GM12878 (cell line): Measurements from ENCODE around the gene SPINK4. TPM values are rescaled to one million over a fixed set of nuclear protein-coding genes. Genes with fewer than 3 reads are reported as not detected.
A peak's percentile ranks its signal among the peaks of the same experiment; 100 is the strongest.

Experiments used
- ASH2L ChIP-seq: fragments of 300-600, 200-600 bp; sonication (generic); IDR thresholded peaks from 2 replicates; pipeline ENCODE4 v1.6.1; 2017; ENCODE audit warnings: low read depth, mild to moderate bottlenecking, borderline replicate concordance
- BCL11A ChIP-seq: IDR thresholded peaks from 2 replicates; pipeline ENCODE4 v1.6.1; 2011; ENCODE audit warnings: low read depth, low read length
- BHLHE40 ChIP-seq, 2 experiments: fragments of 450-650 bp in 1 of 2; IDR thresholded peaks; 2 replicates each; pipeline ENCODE4 v1.6.1; 2011 to 2017; ENCODE audit warnings: low read depth in 2 of 2, borderline replicate concordance in 1 of 2, improper control_type of control experiment in 1 of 2, low read length in 1 of 2, mild to moderate bottlenecking in 1 of 2
- EGR1 ChIP-seq, 2 experiments: IDR thresholded peaks; 1 replicate in 1 of 2; 2 replicates in 1 of 2; pipeline ENCODE4 v1.6.1; 2011 to 2012; ENCODE audit warnings: low read depth in 2 of 2, low read length in 2 of 2, borderline replicate concordance in 1 of 2, mild to moderate bottlenecking in 1 of 2, moderate library complexity in 1 of 2
- FOXM1 ChIP-seq: IDR thresholded peaks from 2 replicates; pipeline ENCODE4 v1.6.1; 2012; ENCODE audit warnings: low read depth, mild to moderate bottlenecking, inconsistent platforms, low read length, moderate library complexity
- HDGF ChIP-seq: fragments of 450-650 bp; IDR thresholded peaks from 2 replicates; pipeline ENCODE4 v1.6.1; 2016; ENCODE audit warnings: antibody characterized with exemption
- JUNB ChIP-seq: IDR thresholded peaks from 2 replicates; pipeline ENCODE4 v1.6.1; 2016; ENCODE audit warnings: antibody characterized with exemption, mild to moderate bottlenecking
- MYC ChIP-seq: IDR thresholded peaks from 2 replicates; pipeline ENCODE4 v1.6.1; 2011; ENCODE audit warnings: mild to moderate bottlenecking, low read length, moderate library complexity, inconsistent platforms; ENCODE audit not compliant: insufficient read depth, insufficient replicate concordance, insufficient read length, severe bottlenecking
- NBN ChIP-seq: fragments of 450-650 bp; IDR thresholded peaks from 2 replicates; pipeline ENCODE4 v1.6.1; 2016
- NR2C2 ChIP-seq: IDR thresholded peaks from 2 replicates; pipeline ENCODE4 v1.6.1; 2011; ENCODE audit warnings: borderline replicate concordance, low read depth; ENCODE audit not compliant: control insufficient read depth, insufficient read length
- NR2F1 ChIP-seq: fragments of 450-650 bp; conservative IDR thresholded peaks from 2 replicates; pipeline ENCODE4 v1.6.1; 2017; ENCODE audit warnings: mild to moderate bottlenecking
- PML ChIP-seq: IDR thresholded peaks from 2 replicates; pipeline ENCODE4 v1.6.1; 2012; ENCODE audit warnings: low read length, inconsistent platforms
- POLR2AphosphoS2 ChIP-seq: IDR thresholded peaks from 2 replicates; pipeline ENCODE4 v1.6.1; 2011; ENCODE audit warnings: low read depth, mild to moderate bottlenecking, low read length, improper control_type of control experiment, moderate library complexity
- RELA ChIP-seq: fragments of 450-650 bp; IDR thresholded peaks from 2 replicates; pipeline ENCODE4 v1.8.0; 2014; ENCODE audit warnings: borderline replicate concordance; ENCODE audit not compliant: partially characterized antibody
- RFX5 ChIP-seq: IDR thresholded peaks from 2 replicates; pipeline ENCODE4 v1.6.1; 2011; ENCODE audit warnings: low read depth, low read length, improper control_type of control experiment
- SIN3A ChIP-seq: IDR thresholded peaks from 2 replicates; pipeline ENCODE4 v1.6.1; 2012; ENCODE audit warnings: low read depth, low read length, improper control_type of control experiment
- ZNF622 ChIP-seq: fragments of 450-650 bp; IDR thresholded peaks from 2 replicates; pipeline ENCODE4 v1.6.1; 2017; ENCODE audit warnings: mild to moderate bottlenecking, inconsistent platforms
- polyA plus RNA-seq, 11 experiments: library from polyadenylated mRNA; depleted of rRNA in 4 of 11; unstranded in 6 of 11; stranded (reverse) in 5 of 11; fragments of >200 nt; fragmentation: Nextera tagmentation in 4 of 11; fragmentation: Illumina TruSeq in 1 of 11; extraction: Ambion mirVana in 4 of 11; extraction: Trizol in 1 of 11; gene quantifications; 1 replicate in 1 of 11; 2 replicates in 10 of 11; pipeline versions ENCODE4 v1.2.1 to v1.2.3, GENCODE V29; 2011 to 2016; ENCODE audit warnings: inconsistent platforms in 2 of 11, missing spikeins in 2 of 11, low read depth in 1 of 11
- total RNA-seq, 4 experiments: library from RNA; depleted of rRNA in 3 of 4; stranded (reverse); fragments of >200 nt in 3 of 4; fragmentation: Illumina TruSeq in 1 of 4; extraction: Trizol in 1 of 4; gene quantifications; 2 replicates each; pipeline versions ENCODE4 v1.2.1 to v1.2.3, GENCODE V29; 2013 to 2021
- TF ChIP-seq, protein P1 (sequence below): fragments of 450-650 bp; formaldehyde crosslinking; IDR thresholded peaks from 2 replicates; pipeline ENCODE4 v1.4.0; 2020; ENCODE audit warnings: mild to moderate bottlenecking, moderate library complexity
- TF ChIP-seq, protein P2 (sequence below): fragments of 450-650 bp; IDR thresholded peaks from 2 replicates; pipeline ENCODE4 v1.6.1; 2016; ENCODE audit warnings: mild to moderate bottlenecking
- TF ChIP-seq, protein P3 (sequence below): fragments of 150-350 bp; IDR thresholded peaks from 2 replicates; pipeline ENCODE4 v1.6.1; 2014; ENCODE audit warnings: mild to moderate bottlenecking, low read depth, low read length

The SPINK4 gene
- total and polyA plus RNA-seq, 10 of the 15 experiments (the other 5 are each of a cell fraction or from before 2014, with no cell fraction given): not detected

- no peak for TF ChIP-seq BHLHE40 (IDR thresholded peaks at IDR 0.05; ENCODE audit: borderline replicate concordance in 1 of 2, low read depth in 2 of 2, low read length in 1 of 2)
- TF ChIP-seq PML: no peak; the same call in 1 of the 2 replicates
- TF ChIP-seq NBN: no peak
- no peak for TF ChIP-seq NR2C2
- TF ChIP-seq NR2F1: peak; percentile 20; the same call in 1 of the 2 replicates
- TF ChIP-seq, protein P1, sequence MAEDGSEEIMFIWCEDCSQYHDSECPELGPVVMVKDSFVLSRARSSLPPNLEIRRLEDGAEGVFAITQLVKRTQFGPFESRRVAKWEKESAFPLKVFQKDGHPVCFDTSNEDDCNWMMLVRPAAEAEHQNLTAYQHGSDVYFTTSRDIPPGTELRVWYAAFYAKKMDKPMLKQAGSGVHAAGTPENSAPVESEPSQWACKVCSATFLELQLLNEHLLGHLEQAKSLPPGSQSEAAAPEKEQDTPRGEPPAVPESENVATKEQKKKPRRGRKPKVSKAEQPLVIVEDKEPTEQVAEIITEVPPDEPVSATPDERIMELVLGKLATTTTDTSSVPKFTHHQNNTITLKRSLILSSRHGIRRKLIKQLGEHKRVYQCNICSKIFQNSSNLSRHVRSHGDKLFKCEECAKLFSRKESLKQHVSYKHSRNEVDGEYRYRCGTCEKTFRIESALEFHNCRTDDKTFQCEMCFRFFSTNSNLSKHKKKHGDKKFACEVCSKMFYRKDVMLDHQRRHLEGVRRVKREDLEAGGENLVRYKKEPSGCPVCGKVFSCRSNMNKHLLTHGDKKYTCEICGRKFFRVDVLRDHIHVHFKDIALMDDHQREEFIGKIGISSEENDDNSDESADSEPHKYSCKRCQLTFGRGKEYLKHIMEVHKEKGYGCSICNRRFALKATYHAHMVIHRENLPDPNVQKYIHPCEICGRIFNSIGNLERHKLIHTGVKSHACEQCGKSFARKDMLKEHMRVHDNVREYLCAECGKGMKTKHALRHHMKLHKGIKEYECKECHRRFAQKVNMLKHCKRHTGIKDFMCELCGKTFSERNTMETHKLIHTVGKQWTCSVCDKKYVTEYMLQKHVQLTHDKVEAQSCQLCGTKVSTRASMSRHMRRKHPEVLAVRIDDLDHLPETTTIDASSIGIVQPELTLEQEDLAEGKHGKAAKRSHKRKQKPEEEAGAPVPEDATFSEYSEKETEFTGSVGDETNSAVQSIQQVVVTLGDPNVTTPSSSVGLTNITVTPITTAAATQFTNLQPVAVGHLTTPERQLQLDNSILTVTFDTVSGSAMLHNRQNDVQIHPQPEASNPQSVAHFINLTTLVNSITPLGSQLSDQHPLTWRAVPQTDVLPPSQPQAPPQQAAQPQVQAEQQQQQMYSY (CRISPR knock-in tag): no peak
- no peak for TF ChIP-seq BCL11A
- no peak for TF ChIP-seq JUNB
- TF ChIP-seq FOXM1: no peak
- no peak for TF ChIP-seq ZNF622
- TF ChIP-seq MYC: no peak
- peak; percentile 5 for TF ChIP-seq RELA
- peak; percentile 90; the same call in 1 of the 2 replicates for TF ChIP-seq POLR2AphosphoS2
- TF ChIP-seq RFX5: no peak
- TF ChIP-seq, protein P2, sequence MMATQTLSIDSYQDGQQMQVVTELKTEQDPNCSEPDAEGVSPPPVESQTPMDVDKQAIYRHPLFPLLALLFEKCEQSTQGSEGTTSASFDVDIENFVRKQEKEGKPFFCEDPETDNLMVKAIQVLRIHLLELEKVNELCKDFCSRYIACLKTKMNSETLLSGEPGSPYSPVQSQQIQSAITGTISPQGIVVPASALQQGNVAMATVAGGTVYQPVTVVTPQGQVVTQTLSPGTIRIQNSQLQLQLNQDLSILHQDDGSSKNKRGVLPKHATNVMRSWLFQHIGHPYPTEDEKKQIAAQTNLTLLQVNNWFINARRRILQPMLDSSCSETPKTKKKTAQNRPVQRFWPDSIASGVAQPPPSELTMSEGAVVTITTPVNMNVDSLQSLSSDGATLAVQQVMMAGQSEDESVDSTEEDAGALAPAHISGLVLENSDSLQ: no peak
- TF ChIP-seq ASH2L: no peak
- peak; percentile 40 for TF ChIP-seq HDGF
- TF ChIP-seq EGR1 (IDR thresholded peaks at IDR 0.05; ENCODE audit: borderline replicate concordance in 1 of 2, low read depth in 2 of 2, low read length in 2 of 2): 0 out of 3 replicates have a peak, but pooled peaks of 1 of the 2 experiments have one; percentile 50
- peak; percentile 23; the same call in 1 of the 2 replicates for TF ChIP-seq SIN3A
- TF ChIP-seq, protein P3, sequence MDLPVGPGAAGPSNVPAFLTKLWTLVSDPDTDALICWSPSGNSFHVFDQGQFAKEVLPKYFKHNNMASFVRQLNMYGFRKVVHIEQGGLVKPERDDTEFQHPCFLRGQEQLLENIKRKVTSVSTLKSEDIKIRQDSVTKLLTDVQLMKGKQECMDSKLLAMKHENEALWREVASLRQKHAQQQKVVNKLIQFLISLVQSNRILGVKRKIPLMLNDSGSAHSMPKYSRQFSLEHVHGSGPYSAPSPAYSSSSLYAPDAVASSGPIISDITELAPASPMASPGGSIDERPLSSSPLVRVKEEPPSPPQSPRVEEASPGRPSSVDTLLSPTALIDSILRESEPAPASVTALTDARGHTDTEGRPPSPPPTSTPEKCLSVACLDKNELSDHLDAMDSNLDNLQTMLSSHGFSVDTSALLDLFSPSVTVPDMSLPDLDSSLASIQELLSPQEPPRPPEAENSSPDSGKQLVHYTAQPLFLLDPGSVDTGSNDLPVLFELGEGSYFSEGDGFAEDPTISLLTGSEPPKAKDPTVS: no peak
Measured at GRCh38 chr9:33264473-33265177, 24.7 kb downstream of the SPINK4 start, which contains the start of the genes BAG1 and CHMP5 (continued).
